Ramos (cell line): ENCODE measurements around the gene NOMO2.
"Not testable (repeated sequence)": the region's sequence is repeated elsewhere in the genome, so short reads cannot be mapped to it uniquely, and the experiment has no call there.

ENCODE experiments used
- in situ Hi-C: fragments of 300-500 bp; cut with MboI; formaldehyde crosslinking; loops from one replicate; pipeline ENCODE4 v1.14.3; 2022; ENCODE audit warnings: low sequenced_read_pairs; ENCODE audit not compliant: unreplicated experiment

NOMO2 gene

DNA sequence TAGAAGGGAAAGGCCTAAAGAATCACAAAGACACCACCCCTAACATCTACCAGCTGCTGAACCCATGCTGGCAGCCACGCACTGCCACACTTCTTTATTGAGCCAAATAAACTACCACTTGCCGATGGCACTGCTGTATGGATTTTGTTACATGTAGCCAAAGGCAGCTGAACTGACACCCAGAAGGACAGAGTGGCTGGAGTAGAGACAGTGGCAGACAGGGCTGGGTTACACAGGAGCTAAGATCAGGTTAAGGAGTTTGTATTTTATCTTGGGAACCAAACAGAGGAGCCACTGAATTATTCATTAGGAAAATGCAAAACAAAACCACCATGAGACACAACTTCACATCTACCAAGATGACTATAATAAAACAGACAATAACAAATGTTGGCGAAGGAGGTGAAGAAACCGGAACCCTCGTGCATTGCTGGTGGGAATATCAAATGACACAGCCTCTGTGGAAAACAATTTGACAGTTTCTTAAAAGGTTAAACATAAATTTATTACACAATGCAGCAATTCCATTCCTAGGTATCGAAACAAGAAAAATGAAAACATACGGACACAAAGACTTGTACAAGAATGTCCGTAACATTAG is 35.9 kb downstream of the NOMO2 start:
- in situ Hi-C loops = not testable (repeated sequence)

DNA sequence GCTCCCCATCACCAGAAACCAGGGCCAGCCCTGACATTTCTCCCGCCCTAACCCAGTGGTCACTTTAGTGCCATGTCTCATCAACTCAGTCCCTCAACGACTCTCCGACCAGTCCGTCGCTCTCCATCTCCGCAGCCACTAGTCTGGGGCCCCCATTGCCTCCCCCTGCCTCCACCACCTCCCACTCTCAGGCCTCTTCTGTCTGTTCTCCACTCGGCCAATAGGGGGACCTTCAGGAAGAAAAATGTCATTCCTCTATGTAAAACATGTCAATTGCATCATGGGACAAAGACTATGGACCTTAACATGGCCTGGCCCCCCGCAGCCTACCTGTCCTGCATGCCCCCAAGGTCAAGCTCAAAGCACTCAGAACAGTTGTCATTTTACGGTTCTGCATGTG is 39.3 kb downstream of the NOMO2 start:
- in situ Hi-C loops = not testable (repeated sequence)

GRCh38 chr16:18521445-18522181 is 40.3 kb downstream of the NOMO2 start:
- in situ Hi-C loops = not testable (repeated sequence)

DNA sequence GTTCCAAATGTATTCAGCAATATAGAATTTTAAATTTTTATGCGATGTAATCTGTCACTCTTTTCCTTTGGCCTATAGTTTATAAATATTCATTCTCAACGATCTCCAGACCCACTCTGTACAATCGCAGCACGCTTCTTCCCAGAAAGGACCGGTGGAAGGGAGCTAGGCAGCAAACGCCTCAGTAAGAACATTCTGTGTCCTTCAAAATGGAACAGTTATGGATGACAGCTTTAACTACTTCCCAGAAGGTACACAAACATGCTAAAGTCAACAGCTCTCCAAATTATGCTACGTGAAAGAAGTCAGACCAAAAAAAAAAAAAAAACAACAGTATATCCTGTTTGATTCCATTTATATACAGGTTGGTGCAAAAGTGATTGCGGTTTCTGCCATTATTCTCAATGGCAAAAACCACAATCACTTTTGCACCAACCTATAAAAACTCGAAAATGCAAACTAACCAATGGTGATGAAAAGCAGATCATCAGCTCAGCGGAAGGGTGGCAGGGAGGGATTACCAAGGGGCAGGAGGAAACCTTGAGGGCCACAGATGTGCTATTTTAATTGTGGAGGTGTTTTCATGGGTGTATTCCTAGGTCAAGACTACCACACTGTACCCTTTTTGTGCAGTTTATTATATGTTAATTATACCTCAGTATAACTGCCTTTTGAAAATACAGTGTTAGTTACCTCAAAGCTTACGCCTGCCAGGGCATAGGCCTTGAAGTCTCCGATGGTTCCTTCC is 43.2 kb downstream of the NOMO2 start:
- in situ Hi-C loops = not testable (repeated sequence)

- in situ Hi-C loops = not testable (repeated sequence)
Observed at GRCh38 chr16:18498430-18498829, 63.5 kb downstream of the NOMO2 start.

DNA sequence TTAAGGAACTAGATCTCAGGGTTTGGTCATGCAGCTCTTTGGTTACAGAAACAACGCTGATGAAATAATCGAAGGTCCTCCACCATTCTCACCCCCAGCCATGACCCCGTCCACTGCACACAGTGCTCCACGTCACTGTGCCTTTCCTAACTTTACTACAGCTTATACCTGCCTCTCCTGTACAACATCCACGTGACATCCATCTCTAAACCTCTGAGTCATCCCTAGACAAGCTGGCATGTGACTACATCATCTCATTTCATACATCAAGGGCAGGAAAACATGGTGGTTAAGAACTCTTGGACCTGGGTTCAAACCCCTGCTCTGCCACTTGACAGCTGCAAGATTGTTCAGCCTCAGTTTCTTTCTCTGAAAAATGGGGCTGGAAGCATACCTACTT is 64.9 kb downstream of the NOMO2 start:
- in situ Hi-C loops = not testable (repeated sequence)

DNA sequence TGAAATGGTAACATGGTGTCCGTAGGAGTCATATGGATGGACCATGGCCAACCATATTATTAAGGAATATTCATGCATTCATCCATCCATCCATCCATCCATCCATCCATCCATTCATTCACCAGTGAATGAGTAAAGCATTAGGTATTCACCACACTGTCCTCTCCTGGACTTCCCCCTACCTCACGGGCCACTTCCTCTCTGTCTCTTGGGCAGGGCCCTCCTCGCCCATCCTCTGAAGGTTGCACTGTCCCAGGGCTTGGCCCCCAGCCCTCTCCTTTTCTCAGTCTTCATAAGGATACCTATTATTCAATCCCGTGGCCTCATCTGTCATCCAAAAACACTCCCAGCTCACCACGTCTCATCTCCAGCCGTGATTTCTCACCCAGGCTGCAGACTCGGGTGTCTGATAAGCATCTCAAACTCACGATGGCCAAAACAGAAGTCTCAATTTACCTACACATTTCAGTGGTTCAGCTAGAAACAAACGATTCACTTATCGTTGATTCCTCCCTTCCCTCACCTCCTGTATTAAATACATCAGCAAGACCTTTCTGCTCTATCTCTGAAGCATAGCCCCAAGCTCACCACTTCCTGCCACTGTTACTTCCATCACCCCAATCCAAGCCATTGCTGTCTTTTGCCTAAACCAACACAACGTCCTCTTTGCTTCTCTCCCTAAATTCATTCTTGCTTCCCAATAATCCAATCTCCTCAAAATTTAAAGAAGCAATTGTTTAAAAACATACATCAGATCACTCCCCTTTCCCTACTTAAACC is 69.6 kb downstream of the NOMO2 start:
- in situ Hi-C loops = not testable (repeated sequence)

DNA sequence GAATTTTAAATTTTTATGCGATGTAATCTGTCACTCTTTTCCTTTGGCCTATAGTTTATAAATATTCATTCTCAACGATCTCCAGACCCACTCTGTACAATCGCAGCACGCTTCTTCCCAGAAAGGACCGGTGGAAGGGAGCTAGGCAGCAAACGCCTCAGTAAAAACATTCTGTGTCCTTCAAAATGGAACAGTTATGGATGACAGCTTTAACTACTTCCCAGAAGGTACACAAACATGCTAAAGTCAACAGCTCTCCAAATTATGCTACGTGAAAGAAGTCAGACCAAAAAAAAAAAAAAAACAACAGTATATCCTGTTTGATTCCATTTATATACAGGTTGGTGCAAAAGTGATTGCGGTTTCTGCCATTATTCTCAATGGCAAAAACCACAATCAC is 125.9 kb downstream of the NOMO2 start:
- in situ Hi-C loops = not testable (repeated sequence)

- in situ Hi-C loops = not testable (repeated sequence)
Observed at GRCh38 chr16:18415827-18416226, 146.1 kb downstream of the NOMO2 start.

- in situ Hi-C loops = not testable (repeated sequence)
Observed at GRCh38 chr16:18409532-18410293, 152.2 kb downstream of the NOMO2 start.

DNA sequence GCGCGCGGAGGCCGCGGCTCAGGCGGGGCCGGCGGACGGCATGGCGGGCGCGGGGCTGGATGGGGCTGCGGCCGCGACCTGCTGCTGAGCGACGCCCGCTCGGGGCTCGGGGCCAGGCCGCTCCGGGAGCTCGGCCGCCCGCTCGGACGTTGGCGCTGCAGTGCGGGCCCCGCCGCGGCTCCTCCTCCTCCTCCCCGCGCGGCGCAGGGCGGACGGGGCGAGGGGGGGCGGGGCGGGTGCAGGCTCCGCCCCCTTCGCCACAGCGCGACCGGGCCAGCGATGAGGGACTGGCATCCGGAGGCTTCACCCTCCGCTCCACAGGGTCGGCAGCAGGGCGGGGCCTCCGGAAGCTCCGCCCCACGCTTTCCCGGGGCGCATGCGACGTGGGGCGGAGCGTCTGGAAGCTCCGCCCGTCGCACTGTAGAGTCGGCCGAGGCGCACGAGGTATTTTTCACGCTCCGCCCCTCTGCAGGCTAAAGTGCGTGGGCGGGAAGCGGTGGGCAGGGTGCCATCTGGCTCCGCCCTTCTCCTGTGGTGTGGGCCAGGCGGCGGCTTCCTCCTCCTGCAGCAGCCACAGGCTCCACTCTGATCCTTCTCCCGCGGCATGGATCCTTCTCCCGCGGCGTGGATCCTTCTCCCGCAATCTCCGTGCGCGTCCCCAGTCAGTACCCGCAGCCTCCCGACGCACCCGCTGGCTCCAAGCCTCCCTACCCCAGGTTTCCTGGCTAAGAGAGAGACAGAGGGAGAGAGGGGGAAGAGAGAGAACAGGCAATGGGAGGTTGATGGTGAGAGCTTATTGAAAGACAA is 159.8 kb downstream of the NOMO2 start:
- in situ Hi-C loops = not testable (repeated sequence)

DNA sequence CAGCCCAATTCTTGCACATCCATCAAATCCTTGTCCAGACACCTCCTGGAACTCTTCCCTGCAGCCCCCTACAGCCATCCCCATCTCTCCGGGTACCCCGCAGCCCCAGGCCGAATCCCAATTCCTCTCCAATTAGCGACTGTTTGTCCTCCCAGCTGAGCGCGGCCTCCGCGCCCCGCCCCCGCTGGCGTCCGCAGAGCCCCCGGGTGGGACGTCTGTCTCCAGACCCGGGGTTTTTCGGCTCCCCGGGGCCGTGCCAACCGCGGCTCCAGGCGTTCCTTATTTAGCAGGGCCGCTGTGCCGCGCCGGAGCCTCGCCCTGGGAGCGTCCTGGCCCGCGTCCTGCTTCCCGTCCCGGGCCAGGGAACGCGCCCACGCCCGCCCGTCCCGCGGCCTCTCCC is 160.7 kb downstream of the NOMO2 start:
- in situ Hi-C loops = not testable (repeated sequence)

DNA sequence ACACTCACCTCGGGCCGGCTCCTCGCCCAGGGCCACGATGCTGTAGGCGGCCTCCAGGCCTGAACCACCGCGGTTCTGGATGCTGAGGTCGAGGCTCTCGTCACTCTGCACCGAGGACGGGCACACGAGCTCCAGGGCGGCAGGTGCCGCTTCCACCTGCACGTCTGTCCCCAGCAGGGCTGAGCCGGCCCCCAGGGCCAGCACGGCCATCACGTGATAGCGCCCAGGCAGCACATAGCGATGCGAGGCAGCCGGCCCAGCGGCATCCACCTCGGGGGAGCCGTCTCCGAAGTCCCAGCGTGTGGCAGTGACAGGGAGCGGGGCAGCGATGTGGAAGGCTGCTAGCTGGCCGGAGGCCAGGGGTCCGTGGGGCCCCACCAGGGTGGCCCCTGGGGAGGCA is 167.5 kb downstream of the NOMO2 start:
- in situ Hi-C loops = not testable (repeated sequence)

GRCh38 chr16:18387767-18388166 is 174.1 kb downstream of the NOMO2 start:
- in situ Hi-C loops = not testable (repeated sequence)

- in situ Hi-C loops = not testable (repeated sequence)
Observed at GRCh38 chr16:18386517-18386916, 175.4 kb downstream of the NOMO2 start.

DNA sequence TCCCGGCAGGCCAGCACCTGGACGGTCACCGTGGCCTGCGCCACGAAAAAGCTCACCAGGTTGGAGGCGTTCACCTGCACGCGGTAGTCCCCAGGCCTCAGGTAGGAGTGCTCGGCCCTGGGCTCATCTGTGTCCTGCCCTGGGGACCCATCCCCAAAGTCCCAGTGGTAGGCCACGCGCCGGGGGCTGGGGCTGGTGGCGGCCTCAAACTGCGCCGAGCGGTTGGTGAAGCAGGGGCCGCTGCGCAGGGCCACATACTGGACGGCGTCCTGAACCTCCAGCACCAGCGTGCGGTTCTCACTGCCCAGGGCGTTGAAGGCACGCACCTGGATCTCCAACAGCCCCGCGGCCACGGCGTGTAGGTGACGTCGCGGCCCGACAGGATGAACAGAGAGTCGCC is 176.6 kb downstream of the NOMO2 start:
- in situ Hi-C loops = not testable (repeated sequence)

GRCh38 chr16:18384869-18385268 is 177.0 kb downstream of the NOMO2 start:
- in situ Hi-C loops = not testable (repeated sequence)

GRCh38 chr16:18384098-18384636 is 177.7 kb downstream of the NOMO2 start:
- in situ Hi-C loops = not testable (repeated sequence)

- in situ Hi-C loops = not testable (repeated sequence)
Observed at GRCh38 chr16:18382696-18383095, 179.2 kb downstream of the NOMO2 start.
